HepG2 (cell line): ENCODE data around the gene CCM2. TPM values are rescaled to one million over a fixed set of nuclear protein-coding genes. Genes with fewer than 3 reads are reported as not detected.

Experiments
- ATAC-seq: fragments of 200-7000 bp; cut with Tn5 transposase; 3 replicates; pipeline ENCODE4 v1.9.1; 2020; ENCODE audit warnings: mild to moderate bottlenecking, moderate library complexity
- BruUV-seq: library from RNA; stranded (reverse); fragments of 400-500 nt; replicated peaks from 2 replicates; lab custom pipeline; 2021; lab: Mats Ljungman, UMichigan
- CTCF ChIA-PET: fragments of 300-600 bp; formaldehyde crosslinking; extraction: SDS; loops from one replicate; lab custom pipeline; 2021; ENCODE audit warnings: low total read pairs, inconsistent platforms, low intra/inter-chr PET ratio; lab: Yijun Ruan, JAX
- POLR2A ChIA-PET: fragments of 350-600 bp; sonication (Branson Sonifier 250); formaldehyde crosslinking; loops from one replicate; lab custom pipeline; 2020; ENCODE audit warnings: antibody characterized with exemption, inconsistent platforms; lab: Yijun Ruan, JAX
- DNase-seq: peaks from one replicate; pipeline ENCODE4 v3.0.0-alpha.2; 2015; ENCODE audit warnings: low spot score
- FAIRE-seq: peaks from 3 replicates; lab custom pipeline; 2011; peaks lifted over from hg19 to GRCh38; lab: Jason Lieb, UNC
- H2AFZ ChIP-seq: one replicate; pipeline ENCODE4 v1.6.1; 2011; ENCODE audit warnings: low read length, inconsistent platforms
- H3K27ac ChIP-seq: fragments of 300-600 bp; 3 replicates; pipeline ENCODE4 v1.8.0; 2011; ENCODE audit warnings: mixed run types, mild to moderate bottlenecking, mixed read lengths, low read length, inconsistent platforms; ENCODE audit not compliant: insufficient read depth; ENCODE audit errors: extremely low read length
- H3K27me3 ChIP-seq, 2 experiments: fragments of 200-600 bp in 1 of 2; 2 replicates in 1 of 2; 3 replicates in 1 of 2; pipeline versions ENCODE4 v1.6.0 to v1.8.0; 2011; ENCODE audit warnings: low read length in 2 of 2, mild to moderate bottlenecking in 2 of 2, moderate library complexity in 2 of 2, inconsistent platforms in 1 of 2; ENCODE audit not compliant: insufficient read depth in 2 of 2, control insufficient read depth in 1 of 2
- H3K36me3 ChIP-seq, 2 experiments: fragments of 200-600 bp in 1 of 2; replicated peaks in 1 of 2; 2 replicates in 1 of 2; 3 replicates in 1 of 2; pipeline versions ENCODE4 v1.5.1 to v1.8.0; 2011; ENCODE audit warnings: low read length in 2 of 2, inconsistent platforms in 1 of 2; ENCODE audit not compliant: insufficient read depth in 2 of 2, control insufficient read depth in 1 of 2
- H3K4me1 ChIP-seq: 2 replicates; pipeline ENCODE4 v1.5.1; 2012; ENCODE audit warnings: low read length, inconsistent platforms; ENCODE audit not compliant: insufficient read depth
- H3K4me2 ChIP-seq: 2 replicates; pipeline ENCODE4 v1.6.0; 2011; ENCODE audit warnings: low read depth, low read length, inconsistent platforms
- H3K4me3 ChIP-seq, 3 experiments: fragments of 200-600 bp in 1 of 3; sonication (generic), shearing (Covaris generic) in 1 of 3; replicated peaks in 1 of 3; 2 replicates each; pipeline ENCODE4 v1.5.1; 2011 to 2016; ENCODE audit warnings: low read length in 3 of 3, inconsistent platforms in 2 of 3, low read depth in 2 of 3, mild to moderate bottlenecking in 2 of 3, control low read depth in 1 of 3, mixed read lengths in 1 of 3; ENCODE audit not compliant: insufficient read depth in 1 of 3
- H3K79me2 ChIP-seq: one replicate; pipeline ENCODE4 v1.6.1; 2011; ENCODE audit warnings: low read length, inconsistent platforms; ENCODE audit not compliant: insufficient read depth
- H3K9ac ChIP-seq: 2 replicates; pipeline ENCODE4 v1.6.0; 2011; ENCODE audit warnings: mild to moderate bottlenecking, low read depth, low read length, inconsistent platforms; ENCODE audit not compliant: insufficient read depth
- H3K9me3 ChIP-seq: 2 replicates; pipeline ENCODE4 v1.5.1; 2012; ENCODE audit warnings: mild to moderate bottlenecking, low read length
- H4K20me1 ChIP-seq: 2 replicates; pipeline ENCODE4 v1.6.0; 2011; ENCODE audit warnings: inconsistent platforms, mild to moderate bottlenecking, low read length, moderate library complexity; ENCODE audit not compliant: insufficient read depth
- GFI1 ChIP-seq: sonication (generic); formaldehyde crosslinking; IDR thresholded peaks from 2 replicates; pipeline ENCODE4 v1.5.0; 2020; ENCODE audit warnings: missing genetic modification reagents, mild to moderate bottlenecking, borderline replicate concordance
- HNRNPLL ChIP-seq: fragments of 200-400 bp; formaldehyde crosslinking; IDR thresholded peaks from 2 replicates; pipeline ENCODE4 v1.6.1; 2017; ENCODE audit warnings: mild to moderate bottlenecking, low read depth, low read length; ENCODE audit not compliant: poor library complexity, severe bottlenecking
- JDP2 ChIP-seq: sonication (generic); formaldehyde crosslinking; IDR thresholded peaks from 2 replicates; pipeline ENCODE4 v1.8.1; 2022; ENCODE audit warnings: missing genetic modification reagents, borderline replicate concordance
- MIER2 ChIP-seq: IDR thresholded peaks from 2 replicates; pipeline ENCODE4 v1.6.1; 2016; ENCODE audit warnings: missing biosample characterization, missing genetic modification reagents
- TBL1XR1 ChIP-seq: fragments of 150-350 bp; IDR thresholded peaks from 2 replicates; pipeline ENCODE4 v1.6.1; 2014; ENCODE audit warnings: borderline replicate concordance, low read length; ENCODE audit not compliant: partially characterized antibody
- ZBTB7A ChIP-seq: sonication (generic); formaldehyde crosslinking; IDR thresholded peaks from 2 replicates; pipeline ENCODE4 v1.8.0; 2022; ENCODE audit warnings: mild to moderate bottlenecking, missing genetic modification reagents
- ZNF180 ChIP-seq: sonication (generic); formaldehyde crosslinking; IDR thresholded peaks from 2 replicates; pipeline ENCODE4 v1.4.0; 2020; ENCODE audit warnings: low read depth, missing genetic modification reagents, borderline replicate concordance
- ZSCAN29 ChIP-seq: sonication (generic); formaldehyde crosslinking; conservative IDR thresholded peaks from 2 replicates; pipeline ENCODE4 v1.4.0; 2020; ENCODE audit warnings: mild to moderate bottlenecking, missing genetic modification reagents
- WGBS: methylation state at CpG from one replicate; pipeline ENCODE4 v1.1.6; 2017; ENCODE audit warnings: low lambda C conversion rate; 5-methylcytosine and 5-hydroxymethylcytosine counted together
- in situ Hi-C: cut with HindIII; loops from 2 replicates; pipeline ENCODE4 v1.10.0; 2017; ENCODE audit warnings: low pct_unique_long_range_greater_than_20kb; ENCODE audit not compliant: extremely low pct_ligation_motif_present
- intact Hi-C: fragments of 100-400 bp; cut with micrococcal nuclease; formaldehyde crosslinking; loops from one replicate; pipeline ENCODE4 v1.10.0; 2022; ENCODE audit not compliant: unreplicated experiment
- polyA plus RNA-seq, 8 experiments: library from polyadenylated mRNA; depleted of rRNA in 3 of 8; stranded (reverse) in 7 of 8; unstranded in 1 of 8; fragments of >200 nt; fragmentation: Illumina TruSeq in 4 of 8; extraction: Trizol in 4 of 8; gene quantifications; 2 replicates each; pipeline versions ENCODE4 v1.2.1 to v1.2.3, GENCODE V29; 2011 to 2016; ENCODE audit warnings: low read depth in 4 of 8, missing spikeins in 1 of 8, mixed read lengths in 1 of 8; ENCODE audit not compliant: insufficient read depth in 1 of 8
- total RNA-seq, 5 experiments: library from RNA; depleted of rRNA; stranded (reverse); fragments of >200 nt; fragmentation: Illumina TruSeq; extraction: Trizol; gene quantifications; 2 replicates each; pipeline ENCODE4 v1.2.3, GENCODE V29; 2016; ENCODE audit warnings: low read depth in 1 of 5
- TF ChIP-seq, protein P1 (sequence below): sonication (generic); formaldehyde crosslinking; IDR thresholded peaks from 2 replicates; pipeline ENCODE4 v1.8.0; 2022; ENCODE audit warnings: missing genetic modification reagents, mild to moderate bottlenecking, inconsistent platforms, borderline replicate concordance

Gene CCM2
- total and polyA plus RNA-seq, 2 of the 13 experiments (the other 11 are each of a cell fraction or from before 2014, with no cell fraction given), result 13.7 to 15.8 TPM

DNA sequence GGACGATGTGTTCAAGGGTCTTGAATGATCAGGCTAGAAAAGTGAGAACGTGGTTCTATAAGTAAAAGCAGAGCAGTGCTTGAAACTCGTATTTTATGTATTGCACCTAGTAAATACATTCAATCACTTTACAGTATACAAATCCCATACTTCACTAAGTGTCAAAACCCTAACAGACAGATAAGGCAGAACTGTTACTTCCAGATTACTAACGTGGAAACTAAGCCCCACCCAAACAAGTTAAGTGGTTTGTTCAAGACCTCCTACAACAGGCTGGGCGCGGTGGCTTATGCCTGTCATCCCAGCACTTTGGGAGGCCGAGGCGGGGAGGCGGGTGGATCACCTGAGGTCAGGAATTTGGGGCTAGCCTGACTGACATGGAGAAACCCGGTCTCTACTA is 12.0 kb upstream of the CCM2 start:
- Histone ChIP-seq H3K27me3 (no peaks in the 10 kb centered on the region), H3K36me3 (no peaks in the 10 kb centered on the region), H2AFZ (no peak overlapping the region), H3K9ac (no peak overlapping the region), H3K27ac (no peak overlapping the region), H4K20me1 (no peaks in the 10 kb centered on the region), H3K4me3 (no peak overlapping the region), H3K4me2 (no peak overlapping the region), H3K4me1 (peaks cover 32% of the 10 kb centered on the region), H3K9me3 (no peaks in the 10 kb centered on the region)
- intact Hi-C loops (no loop called here), in situ Hi-C loops (no loop called here)
- 64% methylated on average over 10 of the region's 10 CpGs for WGBS
- DNase-seq (no peak), FAIRE-seq (no peak), ATAC-seq (no peak)
- POLR2A ChIA-PET, result no interaction called here
- no TSS peak for BruUV-seq
- TF ChIP-seq TBL1XR1, result no peak
- TF ChIP-seq ZBTB7A, result no peak
- TF ChIP-seq GFI1 (CRISPR knock-in tag), result no peak
- TF ChIP-seq ZNF180 (CRISPR knock-in tag), result no peak
- no peak for TF ChIP-seq HNRNPLL
- no peak for TF ChIP-seq MIER2
- TF ChIP-seq, all 625 proteins: peak for 0
- CTCF ChIA-PET, result no interaction called here
- no peaks in the 10 kb centered on the region for H3K79me2 ChIP-seq

DNA sequence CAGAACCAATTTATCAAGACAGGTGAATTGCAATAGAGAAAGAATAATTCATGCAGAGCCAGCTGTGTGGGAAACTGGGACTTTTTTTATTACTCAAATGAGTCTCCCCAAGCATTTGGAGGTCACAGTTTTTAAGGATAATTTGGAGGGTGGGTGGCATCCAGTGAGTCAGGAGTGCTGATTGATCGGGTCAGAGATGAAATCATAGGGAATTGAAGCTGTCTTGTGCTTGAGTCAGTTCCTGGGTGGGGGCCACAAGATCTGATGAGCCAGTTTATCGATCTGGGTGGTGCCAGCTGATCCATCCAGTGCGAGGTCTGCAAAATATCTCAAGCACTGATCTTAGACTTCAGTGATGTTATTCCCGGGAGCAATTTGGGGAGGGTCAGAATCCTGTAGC is 11.3 kb upstream of the CCM2 start:
- Histone ChIP-seq H2AFZ (no peak overlapping the region), H3K79me2 (no peaks in the 10 kb centered on the region), H3K9me3 (no peaks in the 10 kb centered on the region), H3K4me1 (peaks cover 25% of the 10 kb centered on the region), H3K4me2 (no peak overlapping the region), H3K36me3 (no peaks in the 10 kb centered on the region), H4K20me1 (no peaks in the 10 kb centered on the region), H3K9ac (no peak overlapping the region), H3K4me3 (no peak overlapping the region), H3K27me3 (no peaks in the 10 kb centered on the region), H3K27ac (no peak overlapping the region)
- FAIRE-seq, result no peak
- TF ChIP-seq, protein P1, sequence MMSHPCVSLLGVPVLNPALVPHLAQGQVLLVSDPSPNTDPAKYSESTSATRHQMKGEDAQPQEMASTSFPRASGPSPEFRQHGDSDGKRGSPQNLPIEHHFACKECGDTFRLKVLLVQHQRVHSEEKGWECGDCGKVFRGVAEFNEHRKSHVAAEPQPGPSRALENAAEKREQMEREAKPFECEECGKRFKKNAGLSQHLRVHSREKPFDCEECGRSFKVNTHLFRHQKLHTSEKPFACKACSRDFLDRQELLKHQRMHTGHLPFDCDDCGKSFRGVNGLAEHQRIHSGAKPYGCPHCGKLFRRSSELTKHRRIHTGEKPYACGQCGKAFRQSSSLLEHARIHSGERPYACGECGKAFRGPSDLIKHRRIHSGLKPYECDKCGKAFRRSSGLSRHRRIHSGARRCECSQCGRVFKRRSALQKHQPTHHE (CRISPR knock-in tag), result no peak
- no peak for TF ChIP-seq JDP2 (CRISPR knock-in tag)
- TF ChIP-seq ZSCAN29 (CRISPR knock-in tag), result no peak
- ChIA-PET CTCF (no interaction called here), POLR2A (interaction anchor here (1.3 kb wide), 1 partner anchor 15 kb away, joined by 3 read pairs; no protein-coding TSS in a partner anchor)
- no peak for DNase-seq
- in situ Hi-C loops, result no loop called here
- intact Hi-C loops, result no loop called here
- no peak for ATAC-seq
- 25% methylated on average over 3 of the region's 4 CpGs for WGBS
- no TSS peak for BruUV-seq
